Neural cell (in vitro differentiated cells): ENCODE data around the gene SPINK9. TPM values are rescaled to one million over a fixed set of nuclear protein-coding genes. Genes with fewer than 3 reads are reported as not detected.

ENCODE experiments used
- H2AFZ ChIP-seq: fragments of 200-600, 300-800 bp; sonication (generic), shearing (Covaris generic); 2 replicates; pipeline ENCODE4 v1.6.0; 2014; ENCODE audit warnings: low read depth, mild to moderate bottlenecking, antibody characterized with exemption, low read length, moderate library complexity
- H3F3A ChIP-seq: fragments of 200-600 bp; shearing (Covaris generic); 2 replicates; pipeline ENCODE4 v1.6.1; 2016; ENCODE audit warnings: mild to moderate bottlenecking, moderate library complexity, mixed read lengths, antibody characterized with exemption, low read length; ENCODE audit not compliant: insufficient read depth, poor library complexity, severe bottlenecking
- H3K27ac ChIP-seq: fragments of 200-600, 300-800 bp; sonication (generic), shearing (Covaris generic); 2 replicates; pipeline ENCODE4 v1.5.1; 2014; ENCODE audit warnings: mild to moderate bottlenecking, low read length, moderate library complexity
- H3K27me3 ChIP-seq: fragments of 300-800, 200-600 bp; sonication (generic), shearing (Covaris generic); 2 replicates; pipeline ENCODE4 v1.6.0; 2014; ENCODE audit warnings: mild to moderate bottlenecking, low read depth, low read length, moderate library complexity; ENCODE audit not compliant: insufficient read depth
- H3K36me3 ChIP-seq: fragments of 300-800, 200-600 bp; sonication (generic), shearing (Covaris generic); 2 replicates; pipeline ENCODE4 v1.5.1; 2014; ENCODE audit warnings: mild to moderate bottlenecking, antibody characterized with exemption, low read length, moderate library complexity; ENCODE audit not compliant: insufficient read depth
- H3K4me2 ChIP-seq: fragments of 300-800, 200-600 bp; sonication (generic), shearing (Covaris generic); 2 replicates; pipeline ENCODE4 v1.6.0; 2014; ENCODE audit warnings: mild to moderate bottlenecking, low read length
- H3K4me3 ChIP-seq: fragments of 300-800, 200-600 bp; sonication (generic), shearing (Covaris generic); 2 replicates; pipeline ENCODE4 v1.5.1; 2014; ENCODE audit warnings: mild to moderate bottlenecking, low read length, moderate library complexity
- H3K79me2 ChIP-seq: fragments of 200-600 bp; shearing (Covaris generic); replicated peaks from 2 replicates; pipeline ENCODE4 v1.6.0; 2014; ENCODE audit warnings: mild to moderate bottlenecking, low read length, moderate library complexity; ENCODE audit not compliant: insufficient read depth
- H3K9ac ChIP-seq: fragments of 300-800, 200-600 bp; sonication (generic), shearing (Covaris generic); 2 replicates; pipeline ENCODE4 v1.6.1; 2016; ENCODE audit warnings: mild to moderate bottlenecking, low read length, mixed read lengths
- H3K9me2 ChIP-seq: fragments of 200-600 bp; shearing (Covaris generic); 2 replicates; pipeline ENCODE4 v1.6.1; 2016; ENCODE audit warnings: mild to moderate bottlenecking, low read length, mixed read lengths; ENCODE audit not compliant: insufficient read depth
- H3K9me3 ChIP-seq: fragments of 200-600, 300-800 bp; sonication (generic), shearing (Covaris generic); 2 replicates; pipeline ENCODE4 v1.6.1; 2016; ENCODE audit warnings: mild to moderate bottlenecking, mixed run types, low read length, moderate library complexity, mixed read lengths
- H4K20me1 ChIP-seq: fragments of 200-600 bp; shearing (Covaris generic); 2 replicates; pipeline ENCODE4 v1.6.1; 2016; ENCODE audit warnings: mild to moderate bottlenecking, mixed run types; ENCODE audit not compliant: insufficient read depth
- EP300 ChIP-seq: fragments of 450-650 bp; conservative IDR thresholded peaks from 2 replicates; pipeline ENCODE4 v1.6.1; 2014; ENCODE audit warnings: antibody characterized with exemption, mild to moderate bottlenecking, moderate library complexity; ENCODE audit not compliant: poor library complexity, severe bottlenecking
- EZH2 ChIP-seq: fragments of 200-600, 300-800 bp; shearing (Covaris generic), sonication (generic); IDR thresholded peaks from 2 replicates; pipeline ENCODE4 v1.6.1; 2014; ENCODE audit warnings: antibody characterized with exemption, low read length, borderline replicate concordance, mild to moderate bottlenecking; ENCODE audit not compliant: insufficient read depth, poor library complexity, severe bottlenecking
- MXI1 ChIP-seq: fragments of 450-650 bp; conservative IDR thresholded peaks from 2 replicates; pipeline ENCODE4 v1.6.1; 2014; ENCODE audit warnings: antibody characterized with exemption, mild to moderate bottlenecking; ENCODE audit not compliant: poor library complexity, severe bottlenecking
- POLR2AphosphoS5 ChIP-seq: IDR thresholded peaks from 2 replicates; pipeline ENCODE4 v1.6.1; 2012
- RAD21 ChIP-seq: fragments of 450-650 bp; conservative IDR thresholded peaks from 2 replicates; pipeline ENCODE4 v1.6.1; 2014; ENCODE audit warnings: antibody characterized with exemption, mild to moderate bottlenecking, moderate library complexity
- REST ChIP-seq: IDR thresholded peaks from 2 replicates; pipeline ENCODE4 v1.6.1; 2012; ENCODE audit warnings: borderline replicate concordance
- SMC3 ChIP-seq: fragments of 450-650 bp; conservative IDR thresholded peaks from 2 replicates; pipeline ENCODE4 v1.6.1; 2014; ENCODE audit warnings: antibody characterized with exemption, mild to moderate bottlenecking, moderate library complexity; ENCODE audit not compliant: poor library complexity
- TAF1 ChIP-seq: IDR thresholded peaks from 2 replicates; pipeline ENCODE4 v1.6.1; 2012; ENCODE audit warnings: low read depth
- polyA plus RNA-seq: library from polyadenylated mRNA; depleted of rRNA; stranded (reverse); fragments of >200 nt; gene quantifications from 2 replicates; pipeline ENCODE4 v1.2.3, GENCODE V29; 2014
- TF ChIP-seq, protein P1 (sequence below): fragments of 450-650 bp; IDR thresholded peaks from 2 replicates; pipeline ENCODE4 v1.5.1; 2014; ENCODE audit warnings: antibody characterized with exemption, mild to moderate bottlenecking, moderate library complexity; ENCODE audit not compliant: poor library complexity, severe bottlenecking

SPINK9 gene
- polyA plus RNA-seq, 1 donor from 2014 or later = not detected

GRCh38 chr5:148352696-148353095, 17.3 kb downstream of the SPINK9 start:
- Histone ChIP-seq H3K4me3 (no peak overlapping the region), H3K9ac (no peak overlapping the region), H3K36me3 (no peaks in the 10 kb centered on the region), H3K9me2 (no peaks in the 10 kb centered on the region), H3F3A (no peaks in the 10 kb centered on the region), H2AFZ (no peak overlapping the region), H3K27me3 (no peaks in the 10 kb centered on the region), H3K4me2 (no peak overlapping the region), H4K20me1 (no peaks in the 10 kb centered on the region), H3K9me3 (no peaks in the 10 kb centered on the region), H3K27ac (no peak overlapping the region), H3K79me2 (no peaks in the 10 kb centered on the region)
- TF ChIP-seq TAF1 (no peak), MXI1 (no peak), SMC3 (no peak), EP300 (no peak), REST (no peak), EZH2 (no peak), RAD21 (no peak), POLR2AphosphoS5 (no peak)
- TF ChIP-seq, protein P1, sequence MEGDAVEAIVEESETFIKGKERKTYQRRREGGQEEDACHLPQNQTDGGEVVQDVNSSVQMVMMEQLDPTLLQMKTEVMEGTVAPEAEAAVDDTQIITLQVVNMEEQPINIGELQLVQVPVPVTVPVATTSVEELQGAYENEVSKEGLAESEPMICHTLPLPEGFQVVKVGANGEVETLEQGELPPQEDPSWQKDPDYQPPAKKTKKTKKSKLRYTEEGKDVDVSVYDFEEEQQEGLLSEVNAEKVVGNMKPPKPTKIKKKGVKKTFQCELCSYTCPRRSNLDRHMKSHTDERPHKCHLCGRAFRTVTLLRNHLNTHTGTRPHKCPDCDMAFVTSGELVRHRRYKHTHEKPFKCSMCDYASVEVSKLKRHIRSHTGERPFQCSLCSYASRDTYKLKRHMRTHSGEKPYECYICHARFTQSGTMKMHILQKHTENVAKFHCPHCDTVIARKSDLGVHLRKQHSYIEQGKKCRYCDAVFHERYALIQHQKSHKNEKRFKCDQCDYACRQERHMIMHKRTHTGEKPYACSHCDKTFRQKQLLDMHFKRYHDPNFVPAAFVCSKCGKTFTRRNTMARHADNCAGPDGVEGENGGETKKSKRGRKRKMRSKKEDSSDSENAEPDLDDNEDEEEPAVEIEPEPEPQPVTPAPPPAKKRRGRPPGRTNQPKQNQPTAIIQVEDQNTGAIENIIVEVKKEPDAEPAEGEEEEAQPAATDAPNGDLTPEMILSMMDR = no peak

DNA sequence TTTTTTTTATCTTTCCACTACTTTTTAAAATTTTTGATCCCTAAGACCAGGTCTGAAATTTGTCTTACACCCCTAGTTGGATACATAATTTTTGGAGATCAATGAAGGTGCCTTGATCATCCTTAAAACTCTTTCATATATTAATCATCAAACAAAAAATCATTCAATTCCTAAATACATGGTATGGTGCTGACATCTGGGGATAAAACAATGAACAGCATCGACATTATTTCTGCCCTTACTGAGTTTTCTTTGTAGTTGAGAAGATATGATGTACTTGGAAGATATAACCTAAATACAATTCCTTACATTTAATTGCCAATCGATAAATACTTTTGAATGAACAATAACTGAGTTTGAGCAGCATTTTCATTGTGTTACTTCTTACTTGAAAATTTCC, 18.3 kb downstream of the SPINK9 start:
- H4K20me1 ChIP-seq = no peaks in the 10 kb centered on the region
- no peaks in the 10 kb centered on the region for H3F3A ChIP-seq
- H3K27me3 ChIP-seq = no peaks in the 10 kb centered on the region
- H2AFZ ChIP-seq = no peak overlapping the region
- no peak overlapping the region for H3K4me2 ChIP-seq
- no peaks in the 10 kb centered on the region for H3K79me2 ChIP-seq
- H3K9me2 ChIP-seq = no peaks in the 10 kb centered on the region
- H3K9ac ChIP-seq = no peak overlapping the region
- no peaks in the 10 kb centered on the region for H3K36me3 ChIP-seq
- H3K27ac ChIP-seq = no peak overlapping the region
- no peaks in the 10 kb centered on the region for H3K9me3 ChIP-seq
- no peak overlapping the region for H3K4me3 ChIP-seq
- TF ChIP-seq RAD21 = peak; percentile 27
- TF ChIP-seq SMC3 = peak; percentile 41
- no peak for TF ChIP-seq POLR2AphosphoS5
- TF ChIP-seq TAF1 = no peak
- TF ChIP-seq EP300 = no peak
- no peak for TF ChIP-seq MXI1
- TF ChIP-seq REST = no peak
- TF ChIP-seq, protein P1 = peak; percentile 22
- no peak for TF ChIP-seq EZH2
